K562 (cell line): ENCODE data around the gene PPP2R5A. TPM values are rescaled to one million over a fixed set of nuclear protein-coding genes. Genes with fewer than 3 reads are reported as not detected.

Experiments
- DACH1 ChIP-seq: fragments of 450-650 bp; IDR thresholded peaks from 2 replicates; pipeline ENCODE4 v1.6.1; 2018; ENCODE audit not compliant: partially characterized antibody
- ETS1 ChIP-seq: conservative IDR thresholded peaks from 2 replicates; pipeline ENCODE4 v1.6.1; 2011; ENCODE audit warnings: low read depth, mild to moderate bottlenecking, low read length; ENCODE audit not compliant: control insufficient read depth
- KAT2B ChIP-seq: IDR thresholded peaks from one replicate; pipeline ENCODE4 v1.6.1; 2012; ENCODE audit warnings: low read depth, mild to moderate bottlenecking, control low read depth, inconsistent platforms, low read length, moderate library complexity
- POLR3G ChIP-seq: IDR thresholded peaks from 2 replicates; pipeline ENCODE4 v1.6.1; 2011; ENCODE audit not compliant: insufficient read length, insufficient replicate concordance; ENCODE audit errors: extremely low read depth
- RBM15 ChIP-seq: fragments of 200-400 bp; formaldehyde crosslinking; IDR thresholded peaks from 2 replicates; pipeline ENCODE4 v1.6.1; 2018; ENCODE audit warnings: mild to moderate bottlenecking, low read length, moderate library complexity; ENCODE audit not compliant: insufficient read depth
- RFX1 ChIP-seq: fragments of 450-650 bp; IDR thresholded peaks from 2 replicates; pipeline ENCODE4 v1.6.1; 2016; ENCODE audit warnings: mild to moderate bottlenecking, moderate library complexity
- TGIF2 ChIP-seq: sonication (generic); formaldehyde crosslinking; IDR thresholded peaks from 2 replicates; pipeline ENCODE4 v1.8.1; 2022; ENCODE audit warnings: mild to moderate bottlenecking, missing genetic modification reagents, moderate library complexity
- ZBTB40 ChIP-seq, 2 experiments: fragments of 450-650 bp in 1 of 2; sonication (generic) in 1 of 2; formaldehyde crosslinking in 1 of 2; IDR thresholded peaks; 2 replicates each; pipeline versions ENCODE4 v1.7.1 to v1.9.0; 2016 to 2022; ENCODE audit warnings: inconsistent platforms in 1 of 2, mild to moderate bottlenecking in 1 of 2, missing genetic modification reagents in 1 of 2
- ZNF398 ChIP-seq: fragments of 250-450 bp; sonication (Bioruptor Pico); IDR thresholded peaks from 2 replicates; pipeline ENCODE4 v1.8.0; 2021; ENCODE audit warnings: moderate library complexity, mild to moderate bottlenecking, inconsistent platforms
- ZNF609 ChIP-seq: sonication (generic); formaldehyde crosslinking; IDR thresholded peaks from 2 replicates; pipeline ENCODE4 v1.8.1; 2023; ENCODE audit warnings: missing genetic modification reagents, mild to moderate bottlenecking, borderline replicate concordance
- polyA plus RNA-seq, 8 experiments: library from polyadenylated mRNA; depleted of rRNA in 4 of 8; stranded (reverse) in 5 of 8; unstranded in 3 of 8; fragments of >200 nt; fragmentation: Nextera tagmentation in 2 of 8; fragmentation: Illumina TruSeq in 1 of 8; extraction: Ambion mirVana in 2 of 8; extraction: Trizol in 1 of 8; gene quantifications; 2 replicates each; pipeline versions ENCODE4 v1.2.1 to v1.2.3, GENCODE V29; 2011 to 2014; ENCODE audit warnings: inconsistent platforms in 1 of 8, missing spikeins in 1 of 8
- total RNA-seq, 7 experiments: library from RNA; depleted of rRNA in 6 of 7; stranded (reverse); fragments of >200 nt in 6 of 7; fragmentation: Illumina TruSeq in 2 of 7; extraction: Trizol in 2 of 7; gene quantifications; 2 replicates each; pipeline versions ENCODE4 v1.2.1 to v1.2.3, GENCODE V29; 2011 to 2021; ENCODE audit warnings: low replicate concordance in 1 of 7

The PPP2R5A gene
- total and polyA plus RNA-seq, 9 of the 15 experiments (the other 6 are each of a cell fraction or from before 2014, with no cell fraction given): 26.9 to 106 (median 64.3) TPM

GRCh38 chr1:212242985-212243308 is 42.3 kb upstream of the PPP2R5A start (continued):
- TF ChIP-seq ZNF398 (CRISPR knock-in tag) (no peak), KAT2B (no peak), RBM15 (no peak), POLR3G (no peak), ZNF609 (CRISPR knock-in tag) (no peak), ETS1 (no peak), ZBTB40 (IDR thresholded peaks at IDR 0.05) (no peak), ZBTB40 (CRISPR knock-in tag; IDR thresholded peaks at IDR 0.05) (no peak), TGIF2 (no peak), DACH1 (peak; percentile 30), RFX1 (no peak)
